Spinal cord (tissue), 10 donors: ENCODE data around the gene SCAANT1. TPM values are rescaled to one million over a fixed set of nuclear protein-coding genes. Genes with fewer than 3 reads are reported as not detected.

ENCODE experiments used
- DNase-seq, 6 donors: peaks; one replicate each; pipeline versions ENCODE4 v3.0.0 to v3.0.0-alpha.2; 2013 to 2015; ENCODE audit warnings: low spot score in 6 of 6, low read depth in 4 of 6
- H3K27ac ChIP-seq: one replicate; pipeline ENCODE4 v1.5.1; 2013; ENCODE audit warnings: low read depth, low read length, control low read depth
- H3K27me3 ChIP-seq: one replicate; pipeline ENCODE4 v1.6.1; 2013; ENCODE audit warnings: low read length; ENCODE audit not compliant: control insufficient read depth, insufficient read depth
- H3K36me3 ChIP-seq: one replicate; pipeline ENCODE4 v1.6.1; 2013; ENCODE audit warnings: low read length; ENCODE audit not compliant: control insufficient read depth, insufficient read depth
- H3K4me1 ChIP-seq: one replicate; pipeline ENCODE4 v1.6.1; 2013; ENCODE audit warnings: low read length; ENCODE audit not compliant: control insufficient read depth, insufficient read depth
- H3K4me3 ChIP-seq: one replicate; pipeline ENCODE4 v1.5.1; 2013; ENCODE audit warnings: low read depth, low read length, control low read depth
- H3K9me3 ChIP-seq: one replicate; pipeline ENCODE4 v1.6.1; 2013; ENCODE audit warnings: low read length; ENCODE audit not compliant: control insufficient read depth, insufficient read depth
- WGBS: methylation state at CpG from one replicate; pipeline ENCODE4 v1.1.5; 2013; ENCODE audit warnings: missing lambda C conversion rate; ENCODE audit not compliant: insufficient coverage; 5-methylcytosine and 5-hydroxymethylcytosine counted together
- polyA plus RNA-seq, 2 donors: library from polyadenylated mRNA; unstranded; fragments of 120-200 nt; gene quantifications; one replicate each; pipeline ENCODE4 v1.2.1, GENCODE V29; 2013; ENCODE audit not compliant: insufficient read length in 2 of 2
- total RNA-seq, 2 donors: library from RNA; depleted of rRNA in 1 of 2; stranded (reverse); fragments of 120-200 nt in 1 of 2; fragments of >200 nt in 1 of 2; gene quantifications; one replicate each; pipeline versions ENCODE4 v1.2.3 to v1.2.4, GENCODE V29; 2013 to 2014
- donor health status: healthy.

The SCAANT1 gene
- total and polyA plus RNA-seq, 4 donors, result 0.93 TPM; not detected in 3

DNA sequence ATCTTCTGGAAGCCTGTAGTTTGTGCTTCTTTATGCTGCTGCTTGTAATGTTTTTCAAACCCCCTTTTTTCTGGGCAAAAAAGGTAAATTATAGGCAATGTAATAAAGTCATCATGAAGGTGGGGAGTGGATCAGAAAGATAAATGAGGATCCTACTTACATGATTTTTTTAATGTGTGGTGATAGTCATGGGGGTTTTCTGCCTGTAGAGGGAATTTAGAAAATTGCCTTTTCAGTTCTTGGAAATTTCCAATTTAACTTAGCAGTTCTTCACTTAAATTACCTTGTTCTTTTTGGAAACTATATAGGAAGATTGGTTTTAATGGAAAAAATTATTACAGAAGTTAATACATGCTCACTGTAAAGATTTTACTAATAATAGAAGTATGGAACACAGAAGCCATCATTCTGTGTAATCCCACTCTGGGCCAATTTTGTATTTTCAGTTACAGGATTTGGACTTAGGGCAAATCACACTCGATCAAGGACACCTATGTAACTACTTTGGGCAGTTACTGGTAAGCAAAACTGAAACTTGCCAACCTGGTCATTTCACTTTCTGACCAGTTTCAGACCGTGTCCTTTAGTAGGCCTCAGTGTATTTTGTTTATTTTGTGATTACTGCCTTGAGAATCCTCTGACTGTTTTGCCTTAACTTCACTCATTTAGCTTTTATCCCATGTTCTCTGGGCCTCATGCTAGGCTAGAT is 10.5 kb upstream of the SCAANT1 start:
- Histone ChIP-seq H3K36me3 (peaks cover 21% of the 10 kb centered on the region), H3K27ac (no peak overlapping the region), H3K27me3 (no peaks in the 10 kb centered on the region), H3K4me1 (no peaks in the 10 kb centered on the region), H3K4me3 (no peak overlapping the region), H3K9me3 (no peaks in the 10 kb centered on the region)
- WGBS, result no CpG with 5 or more reads among the region's 2 CpGs
- no peak for DNase-seq

DNA sequence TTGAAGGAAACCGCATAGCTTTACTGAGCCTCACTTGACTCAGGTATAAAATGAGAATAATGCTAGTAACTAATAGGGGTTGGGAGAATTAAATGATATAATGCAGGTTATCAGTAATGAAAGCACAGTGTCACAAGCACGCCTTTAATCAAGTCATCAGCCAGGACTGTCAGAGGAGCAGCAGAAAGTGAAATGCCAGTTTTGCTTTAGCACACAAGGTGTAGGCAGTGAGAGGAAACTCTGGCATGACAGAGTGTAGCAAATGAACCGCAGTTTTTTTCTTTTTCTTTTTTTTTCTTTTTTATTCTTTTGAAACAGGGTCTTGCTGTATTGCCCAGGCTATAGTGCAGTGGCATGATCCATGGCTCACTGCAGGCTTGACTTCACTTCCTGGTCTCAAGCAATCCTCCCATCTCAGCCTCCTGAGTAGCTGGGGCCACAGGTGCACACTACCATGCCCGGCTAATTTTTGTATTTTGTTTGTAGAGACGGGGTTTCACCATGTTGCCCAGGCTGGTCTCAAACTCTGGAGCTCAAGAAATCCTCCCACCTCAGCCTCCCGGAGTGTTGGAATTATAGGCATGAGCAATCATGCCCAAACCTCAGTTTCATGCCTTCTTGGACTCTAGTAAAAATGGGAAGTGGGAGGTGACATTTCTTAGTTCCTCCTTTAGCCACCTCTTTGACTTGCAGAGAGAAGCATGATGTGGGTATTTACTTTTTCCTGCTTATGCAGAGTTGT is 9.7 kb upstream of the SCAANT1 start:
- H3K9me3 ChIP-seq, result no peaks in the 10 kb centered on the region

DNA sequence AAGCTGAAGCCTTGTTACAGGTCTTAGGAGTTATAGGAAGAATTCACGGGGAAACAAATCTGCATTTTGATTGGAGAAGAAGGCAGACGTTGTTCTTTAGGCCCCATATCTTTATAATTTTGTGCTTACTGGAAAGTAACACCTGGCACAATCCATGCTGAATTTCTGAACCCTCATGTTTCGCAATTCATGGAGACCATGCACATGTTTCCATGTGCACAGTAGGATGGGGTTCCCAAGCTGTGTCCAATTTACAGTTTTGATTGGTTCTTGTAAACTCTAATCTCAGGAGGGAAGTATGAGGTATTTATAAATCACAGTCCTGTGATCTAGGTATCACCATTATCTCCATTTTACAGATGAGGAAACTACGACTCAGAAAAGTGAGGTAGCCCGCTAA is 7.8 kb upstream of the SCAANT1 start:
- Histone ChIP-seq H3K36me3 (peaks cover 19% of the 10 kb centered on the region), H3K9me3 (no peaks in the 10 kb centered on the region), H3K27ac (no peak overlapping the region), H3K4me3 (no peak overlapping the region), H3K4me1 (no peaks in the 10 kb centered on the region), H3K27me3 (no peaks in the 10 kb centered on the region)
- DNase-seq, result no peak
- WGBS, result 87% methylated on average over 2 of the region's 5 CpGs

More for the DNA sequence above, 9.7 kb upstream of the SCAANT1 start:
- DNase-seq, result no peak
- no peaks in the 10 kb centered on the region for H3K27me3 ChIP-seq
- WGBS, result 100% methylated on average over 4 of the region's 6 CpGs
- no peak overlapping the region for H3K27ac ChIP-seq
- H3K4me1 ChIP-seq, result no peaks in the 10 kb centered on the region
- H3K36me3 ChIP-seq, result peaks cover 21% of the 10 kb centered on the region
- no peak overlapping the region for H3K4me3 ChIP-seq

DNA sequence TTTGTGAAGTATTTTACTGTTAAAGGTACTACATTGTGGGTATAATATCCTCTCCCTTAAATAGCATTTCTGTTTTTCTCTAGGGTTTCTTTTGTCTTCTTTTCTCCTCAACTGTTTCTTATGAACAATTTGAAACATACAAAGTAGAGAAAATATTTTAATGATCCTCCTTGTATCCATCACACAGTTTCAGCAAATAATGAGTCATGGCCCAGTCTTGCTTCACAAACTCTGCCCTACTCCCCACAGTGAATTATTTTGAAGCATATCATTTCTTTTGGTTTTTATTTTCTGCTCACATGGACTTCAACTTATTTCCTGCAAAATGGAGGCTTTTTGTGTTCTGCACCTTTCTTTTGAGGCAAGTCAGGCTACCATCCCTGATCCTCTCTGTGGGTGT is 6.1 kb upstream of the SCAANT1 start:
- H3K4me1 ChIP-seq, result peaks cover under 1% of the 10 kb centered on the region
- no peak overlapping the region for H3K4me3 ChIP-seq
- no peak overlapping the region for H3K27ac ChIP-seq
- H3K27me3 ChIP-seq, result no peaks in the 10 kb centered on the region
- no peak for DNase-seq
- H3K36me3 ChIP-seq, result peaks cover 17% of the 10 kb centered on the region
- H3K9me3 ChIP-seq, result no peaks in the 10 kb centered on the region

DNA sequence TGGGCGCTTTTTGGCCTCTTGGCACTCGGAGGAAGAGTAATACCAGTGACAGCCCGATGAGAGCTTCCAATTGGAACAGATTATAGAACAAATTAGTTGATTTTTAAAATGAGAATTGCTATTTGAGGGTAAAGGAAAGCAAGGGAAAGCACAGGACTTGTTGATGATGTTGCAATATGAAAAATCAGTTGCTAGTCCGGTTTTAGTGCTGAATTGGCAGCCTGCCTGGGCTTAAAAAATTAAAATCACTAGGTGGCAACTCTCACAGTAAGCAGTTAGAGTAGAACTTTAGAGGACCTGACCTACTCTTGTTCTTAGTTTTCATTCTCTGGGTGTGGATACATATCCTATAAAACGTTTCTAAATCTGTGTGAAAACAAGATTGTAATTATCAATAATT is 2.1 kb upstream of the SCAANT1 start:
- peak in 1 of 6 donors; percentile 22 for DNase-seq
- H3K27me3 ChIP-seq, result no peaks in the 10 kb centered on the region
- no peak overlapping the region for H3K4me3 ChIP-seq
- H3K4me1 ChIP-seq, result peaks cover 5% of the 10 kb centered on the region
- H3K27ac ChIP-seq, result no peak overlapping the region
- peaks cover 11% of the 10 kb centered on the region for H3K36me3 ChIP-seq
- WGBS, result 83% methylated on average over 4 of the region's 5 CpGs
- no peaks in the 10 kb centered on the region for H3K9me3 ChIP-seq

DNA sequence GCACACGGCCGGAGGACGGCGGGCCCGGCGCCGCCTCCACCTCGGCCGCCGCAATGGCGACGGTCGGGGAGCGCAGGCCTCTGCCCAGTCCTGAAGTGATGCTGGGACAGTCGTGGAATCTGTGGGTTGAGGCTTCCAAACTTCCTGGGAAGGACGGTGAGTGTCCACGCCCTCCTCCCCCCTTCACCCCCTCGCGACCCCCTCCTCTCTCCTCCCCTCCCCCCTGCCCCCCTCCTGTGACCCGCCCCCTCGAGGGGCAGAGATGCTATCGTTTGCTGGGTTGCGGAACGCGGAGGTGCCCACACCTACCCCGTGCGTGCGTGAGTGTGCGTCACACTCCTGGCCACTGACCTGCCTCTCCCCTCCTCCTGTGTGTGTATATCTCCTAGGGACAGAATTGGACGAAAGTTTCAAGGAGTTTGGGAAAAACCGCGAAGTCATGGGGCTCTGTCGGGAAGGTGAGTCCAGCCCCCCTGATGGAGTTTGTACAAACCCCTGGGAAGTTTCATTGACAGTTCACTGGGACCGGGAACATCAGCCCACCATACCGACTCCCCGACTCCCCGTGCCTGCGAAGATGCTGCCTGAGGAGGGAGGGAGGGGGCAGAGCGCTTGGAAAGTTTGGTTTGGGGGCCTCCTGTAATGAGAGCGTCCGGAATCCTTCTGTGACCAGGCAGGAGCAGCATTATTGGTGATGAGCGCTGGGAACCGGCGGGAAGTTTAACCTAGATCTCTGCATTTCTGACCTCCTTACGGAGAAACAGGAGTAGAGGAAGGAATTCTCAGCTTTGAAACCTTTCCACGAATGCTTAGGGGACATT is 795 bp upstream of the SCAANT1 start:
- peak in 2 of 6 donors; percentile 57 for DNase-seq
- Histone ChIP-seq H3K27me3 (no peaks in the 10 kb centered on the region), H3K4me3 (peak overlapping the region; percentile 53), H3K27ac (peak overlapping the region; percentile 58), H3K36me3 (peaks cover 7% of the 10 kb centered on the region), H3K9me3 (no peaks in the 10 kb centered on the region), H3K4me1 (peaks cover 5% of the 10 kb centered on the region)
- WGBS, result 6% methylated on average over 26 of the region's 46 CpGs

DNA sequence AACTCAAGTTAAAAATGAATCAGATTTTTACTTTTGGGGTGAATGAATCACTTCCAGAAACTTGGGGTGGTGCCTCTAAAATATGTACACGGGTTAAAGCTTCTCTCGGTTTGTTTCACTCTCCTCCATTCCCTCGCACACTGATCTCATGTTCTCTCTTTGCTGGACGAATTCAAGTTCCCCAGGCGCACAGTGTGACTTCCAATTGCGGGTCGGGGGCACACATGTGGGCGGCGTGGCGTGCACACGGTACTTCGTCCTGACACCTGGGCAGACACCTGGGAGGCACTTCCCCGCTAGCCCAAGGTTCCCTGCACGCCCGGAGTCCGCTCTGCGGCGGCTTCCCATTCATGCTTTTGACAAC is 692 bp downstream of the SCAANT1 start:
- Histone ChIP-seq H3K27me3 (no peaks in the 10 kb centered on the region), H3K4me3 (peak overlapping the region; percentile 78), H3K4me1 (peaks cover 5% of the 10 kb centered on the region), H3K27ac (peak overlapping the region; percentile 85), H3K9me3 (no peaks in the 10 kb centered on the region), H3K36me3 (peaks cover 7% of the 10 kb centered on the region)
- WGBS, result 1% methylated on average over 18 of the region's 18 CpGs
- no peak for DNase-seq

DNA sequence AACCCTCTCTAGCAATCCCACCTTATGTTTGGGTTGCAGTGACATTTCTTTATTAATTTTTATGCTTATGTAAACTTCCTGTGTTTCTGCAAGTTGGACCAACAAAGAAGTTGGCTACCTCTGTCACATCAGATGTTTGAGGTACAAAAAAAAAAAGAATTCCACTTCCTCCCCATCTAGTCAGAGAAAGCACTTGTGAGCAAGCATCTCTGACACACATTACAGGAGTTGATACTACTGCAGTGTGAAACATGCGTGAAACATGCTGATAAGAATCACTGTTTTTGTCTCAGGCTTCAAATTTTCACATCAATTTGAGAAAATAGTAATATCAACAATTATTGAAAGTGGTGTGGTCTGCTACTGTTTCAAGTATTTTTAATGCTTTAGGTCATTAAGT is 1.3 kb downstream of the SCAANT1 start:
- Histone ChIP-seq H3K27ac (no peak overlapping the region), H3K9me3 (no peaks in the 10 kb centered on the region), H3K4me3 (no peak overlapping the region), H3K27me3 (no peaks in the 10 kb centered on the region), H3K4me1 (peaks cover 5% of the 10 kb centered on the region), H3K36me3 (peaks cover 7% of the 10 kb centered on the region)
- no peak for DNase-seq
- no CpG with 5 or more reads among the region's 1 CpG for WGBS

DNA sequence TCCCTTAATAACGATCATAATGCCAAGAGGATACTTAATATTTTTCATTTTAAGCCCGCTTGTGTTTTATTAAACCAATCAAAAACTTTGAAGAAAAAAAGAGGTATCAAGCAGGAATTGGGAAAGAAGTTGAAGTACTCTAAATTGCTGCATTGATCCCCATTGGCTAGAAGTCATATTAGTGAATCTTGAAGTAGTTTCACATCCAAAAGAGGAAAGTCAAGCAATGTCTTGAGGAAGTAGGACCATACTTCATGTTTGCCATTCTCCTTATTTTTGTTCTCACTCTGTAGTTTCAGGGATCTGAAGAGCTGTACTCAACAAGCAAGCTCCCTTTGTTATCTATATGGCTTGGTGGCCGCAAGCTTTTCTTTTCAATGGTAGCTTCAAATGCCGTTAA is 2.2 kb downstream of the SCAANT1 start:
- DNase-seq, result no peak
- Histone ChIP-seq H3K4me3 (no peak overlapping the region), H3K27me3 (no peaks in the 10 kb centered on the region), H3K27ac (no peak overlapping the region), H3K4me1 (peaks cover 5% of the 10 kb centered on the region), H3K9me3 (no peaks in the 10 kb centered on the region), H3K36me3 (peaks cover 3% of the 10 kb centered on the region)
- no CpG with 5 or more reads among the region's 4 CpGs for WGBS
